ENCODE measurements around the gene TBXAS1. TPM values are rescaled to one million over a fixed set of nuclear protein-coding genes. Genes with fewer than 3 reads are reported as not detected.
A peak's percentile ranks its signal among the peaks of the same experiment; 100 is the strongest.

The TBXAS1 gene
- total and polyA plus RNA-seq, 2 donors from 2014 or later = 14.2 to 33.6 TPM

DNA sequence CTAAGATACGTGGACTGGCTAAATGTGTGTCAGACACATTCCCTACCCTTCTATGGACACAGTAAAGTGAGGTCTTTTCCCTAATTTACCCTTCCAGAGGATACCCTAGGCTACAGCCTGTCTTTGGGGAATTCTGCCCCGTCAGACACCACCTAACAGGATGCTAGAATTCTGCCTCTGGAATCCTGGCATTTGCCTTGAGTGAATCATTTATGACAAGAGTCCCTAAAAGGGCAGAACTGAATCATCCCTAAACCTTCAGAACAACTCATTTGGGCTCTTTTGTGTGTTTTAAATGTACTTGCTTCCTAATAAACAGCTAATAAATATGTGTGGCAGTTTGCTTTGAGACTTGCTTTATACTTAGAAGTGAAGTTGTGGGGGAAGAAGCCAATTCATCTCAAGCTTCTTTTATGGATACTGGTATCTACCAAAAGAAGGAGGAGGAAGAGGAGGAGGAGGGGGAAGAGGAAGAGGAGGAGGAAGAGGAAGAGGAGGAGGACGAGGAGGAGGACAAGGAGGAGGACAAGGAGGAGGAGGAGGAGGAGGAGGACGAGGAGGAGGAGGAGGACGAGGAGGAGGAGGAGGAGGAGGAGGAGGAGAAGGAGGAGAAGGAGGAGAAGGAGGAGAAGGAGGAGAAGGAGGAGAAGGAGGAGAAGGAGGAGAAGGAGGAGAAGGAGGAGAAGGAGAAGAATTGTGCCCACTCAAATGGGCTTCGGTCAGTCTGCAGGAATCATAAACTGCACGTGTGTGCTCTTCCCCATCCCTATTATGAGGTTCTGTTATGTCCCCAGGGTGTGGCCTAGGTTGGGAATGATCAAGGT lies 206.5 kb downstream of the TBXAS1 start:
- no peak for TF ChIP-seq CTCF (IDR thresholded peaks at IDR 0.05; ENCODE audit: borderline replicate concordance, extremely low read depth, insufficient read depth)
- no peaks in the 10 kb centered on the region for H3K27me3 ChIP-seq (ENCODE audit: control insufficient read depth, insufficient read depth, low read length)
- peaks cover 0 to 2% (median 0%) of the 10 kb centered on the region in 3 donors for H3K4me1 ChIP-seq (ENCODE audit: control insufficient read depth in 2 of 3, insufficient read depth in 2 of 3, low read depth in 1 of 3, low read length in 3 of 3)
- H3K4me3 ChIP-seq (ENCODE audit: low read length in 3 of 3) = no peak overlapping the region
- FAIRE-seq (no peak), DNase-seq (no peak)
- H3K27ac ChIP-seq (ENCODE audit: low read depth in 2 of 2, low read length in 2 of 2) = no peak overlapping the region
- intact Hi-C loops (cut with DNase I) = no loop called here
- peaks cover 0 to 14% (median 11%) of the 10 kb centered on the region in 3 donors for H3K36me3 ChIP-seq (ENCODE audit: control insufficient read depth in 2 of 3, insufficient read depth in 3 of 3, low read length in 3 of 3)
- no peak overlapping the region for H3K9ac ChIP-seq (ENCODE audit: low read length in 3 of 3)
- no peaks in the 10 kb centered on the region for H3K9me3 ChIP-seq (ENCODE audit: control insufficient read depth in 2 of 3, insufficient read depth in 1 of 3, low read length in 3 of 3)

DNA sequence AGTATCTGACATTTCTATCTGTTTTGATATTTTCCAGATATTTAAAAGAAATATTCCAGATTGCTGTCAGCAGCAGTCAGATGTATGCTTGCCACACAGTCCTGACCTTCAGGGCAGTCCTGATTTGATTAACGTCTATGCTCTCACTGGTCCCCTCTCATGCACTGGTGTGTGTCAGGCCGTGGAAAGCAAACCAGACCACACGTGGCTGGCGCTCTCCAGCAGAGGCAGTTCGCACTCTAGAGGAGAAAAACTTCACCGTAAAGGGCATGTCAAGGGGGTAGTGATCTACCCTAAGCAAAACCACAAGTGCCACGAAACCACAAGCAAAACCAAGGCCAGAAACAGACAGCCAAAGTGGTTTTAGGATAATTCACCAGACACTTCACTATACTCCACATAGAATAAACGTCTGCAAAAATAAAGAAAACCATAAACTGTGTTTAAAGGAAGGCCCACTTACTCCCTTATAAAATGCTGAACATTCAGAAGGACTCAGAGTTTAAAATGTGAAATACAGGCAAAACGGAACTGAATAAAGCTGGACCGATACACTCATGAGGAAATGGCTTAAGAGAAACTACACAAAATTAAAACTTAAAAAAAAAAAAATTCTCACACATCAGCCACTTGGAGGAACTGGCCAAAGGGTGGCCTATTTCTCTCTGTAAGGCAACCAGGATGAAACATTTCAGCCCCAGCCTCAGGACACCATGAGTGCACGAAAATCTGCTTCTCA lies 207.3 kb downstream of the TBXAS1 start:
- H3K4me3 ChIP-seq (ENCODE audit: low read length in 3 of 3) = no peak overlapping the region
- no peaks in the 10 kb centered on the region for H3K9me3 ChIP-seq (ENCODE audit: control insufficient read depth in 2 of 3, insufficient read depth in 1 of 3, low read length in 3 of 3)
- H3K27ac ChIP-seq (ENCODE audit: low read depth in 2 of 2, low read length in 2 of 2) = no peak overlapping the region
- H3K36me3 ChIP-seq (ENCODE audit: control insufficient read depth in 2 of 3, insufficient read depth in 3 of 3, low read length in 3 of 3) = peaks cover 0 to 21% (median 13%) of the 10 kb centered on the region in 3 donors
- intact Hi-C loops (cut with DNase I) = no loop called here
- DNase-seq (no peak), FAIRE-seq (no peak)
- H3K9ac ChIP-seq (ENCODE audit: low read length in 3 of 3) = no peak overlapping the region
- H3K27me3 ChIP-seq (ENCODE audit: control insufficient read depth, insufficient read depth, low read length) = no peaks in the 10 kb centered on the region
- TF ChIP-seq CTCF (IDR thresholded peaks at IDR 0.05; ENCODE audit: borderline replicate concordance, extremely low read depth, insufficient read depth) = no peak
- H3K4me1 ChIP-seq (ENCODE audit: control insufficient read depth in 2 of 3, insufficient read depth in 2 of 3, low read depth in 1 of 3, low read length in 3 of 3) = peaks cover 0 to 2% (median 0%) of the 10 kb centered on the region in 3 donors

GRCh38 chr7:140039066-140039465 lies 210.0 kb downstream of the TBXAS1 start:
- no peak for FAIRE-seq

More at GRCh38 chr7:140039066-140039465, 210.0 kb downstream of the TBXAS1 start:
- peak in 1 of 5 donors; percentile 62 for DNase-seq
- Histone ChIP-seq H3K36me3 (ENCODE audit: control insufficient read depth in 2 of 3, insufficient read depth in 3 of 3, low read length in 3 of 3) (peaks cover 0 to 24% (median 15%) of the 10 kb centered on the region in 3 donors), H3K4me1 (ENCODE audit: control insufficient read depth in 2 of 3, insufficient read depth in 2 of 3, low read depth in 1 of 3, low read length in 3 of 3) (peaks cover 0 to 2% (median 0%) of the 10 kb centered on the region in 3 donors), H3K27ac (ENCODE audit: low read depth in 2 of 2, low read length in 2 of 2) (no peak overlapping the region), H3K27me3 (ENCODE audit: control insufficient read depth, insufficient read depth, low read length) (no peaks in the 10 kb centered on the region), H3K9ac (ENCODE audit: low read length in 3 of 3) (no peak overlapping the region), H3K9me3 (ENCODE audit: control insufficient read depth in 2 of 3, insufficient read depth in 1 of 3, low read length in 3 of 3) (no peaks in the 10 kb centered on the region), H3K4me3 (ENCODE audit: low read length in 3 of 3) (no peak overlapping the region)
- intact Hi-C loops (cut with DNase I) = no loop called here
- no peak for TF ChIP-seq CTCF (IDR thresholded peaks at IDR 0.05; ENCODE audit: borderline replicate concordance, extremely low read depth, insufficient read depth)

All from kidney (tissue), 14 donors.